Measurements from ENCODE around the gene KAZN. TPM values are rescaled to one million over a fixed set of nuclear protein-coding genes. Genes with fewer than 3 reads are reported as not detected.

The KAZN gene
- total RNA-seq, 2 donors from 2014 or later, result 9.8 to 12.2 TPM

GRCh38 chr1:15148941-15149340 is 550.5 kb downstream of the KAZN start:
- H3K27me3 ChIP-seq, result no peaks in the 10 kb centered on the region
- no peaks in the 10 kb centered on the region for H3K36me3 ChIP-seq
- H3K27ac ChIP-seq, result no peak overlapping the region
- peaks cover 7% of the 10 kb centered on the region for H3K4me1 ChIP-seq
- intact Hi-C loops (cut with DNase I), result no loop called here
- H3K4me3 ChIP-seq, result no peak overlapping the region
- no peak for TF ChIP-seq CTCF (IDR thresholded peaks at IDR 0.05)
- H3K9me3 ChIP-seq, result no peaks in the 10 kb centered on the region
- no peak for DNase-seq
- no peak overlapping the region for H3K9ac ChIP-seq (ENCODE audit: low read depth in 2 of 2, low read length in 2 of 2)

GRCh38 chr1:15150376-15150775 is 551.9 kb downstream of the KAZN start:
- intact Hi-C loops (cut with DNase I), result loop anchor here (5.0 kb wide), 1 partner anchor 122 kb away; no protein-coding TSS in a partner anchor
- no peak overlapping the region for H3K27ac ChIP-seq
- H3K4me3 ChIP-seq, result no peak overlapping the region
- no peak for DNase-seq
- H3K27me3 ChIP-seq, result no peaks in the 10 kb centered on the region
- TF ChIP-seq CTCF (IDR thresholded peaks at IDR 0.05), result no peak
- H3K9ac ChIP-seq (ENCODE audit: low read depth in 2 of 2, low read length in 2 of 2), result no peak overlapping the region
- peaks cover 7% of the 10 kb centered on the region for H3K4me1 ChIP-seq
- H3K9me3 ChIP-seq, result no peaks in the 10 kb centered on the region
- no peaks in the 10 kb centered on the region for H3K36me3 ChIP-seq

- Histone ChIP-seq H3K9me3 (no peaks in the 10 kb centered on the region), H3K9ac (ENCODE audit: low read depth in 2 of 2, low read length in 2 of 2) (peak overlapping the region in 1 of 2 donors; percentile 91), H3K27me3 (no peaks in the 10 kb centered on the region), H3K4me3 (no peak overlapping the region), H3K27ac (peak overlapping the region; percentile 94), H3K4me1 (peaks cover 13% of the 10 kb centered on the region), H3K36me3 (no peaks in the 10 kb centered on the region)
- intact Hi-C loops (cut with DNase I), result loop anchor here (5.0 kb wide), 1 partner anchor 121 kb away; no protein-coding TSS in a partner anchor
- TF ChIP-seq CTCF (IDR thresholded peaks at IDR 0.05), result no peak
- DNase-seq, result no peak
These were observed 552.9 kb downstream of the KAZN start for GRCh38 chr1:15151377-15151806.

- no peaks in the 10 kb centered on the region for H3K27me3 ChIP-seq
- intact Hi-C loops (cut with DNase I), result loop anchor here (5.0 kb wide), 1 partner anchor 120 kb away; no protein-coding TSS in a partner anchor
- peaks cover 13% of the 10 kb centered on the region for H3K4me1 ChIP-seq
- peak overlapping the region; percentile 94 for H3K27ac ChIP-seq
- H3K4me3 ChIP-seq, result peak overlapping the region; percentile 87
- H3K9me3 ChIP-seq, result no peaks in the 10 kb centered on the region
- peak overlapping the region in 1 of 2 donors; percentile 91 for H3K9ac ChIP-seq (ENCODE audit: low read depth in 2 of 2, low read length in 2 of 2)
- no peaks in the 10 kb centered on the region for H3K36me3 ChIP-seq
- DNase-seq, result no peak
- no peak for TF ChIP-seq CTCF (IDR thresholded peaks at IDR 0.05)
These were observed 553.4 kb downstream of the KAZN start for GRCh38 chr1:15151871-15152270.

GRCh38 chr1:15152318-15153183 is 554.1 kb downstream of the KAZN start:
- peak overlapping the region; percentile 94 for H3K27ac ChIP-seq
- intact Hi-C loops (cut with DNase I), result loop anchor here (5.0 kb wide), 1 partner anchor 120 kb away; no protein-coding TSS in a partner anchor
- TF ChIP-seq CTCF (IDR thresholded peaks at IDR 0.05), result peak; percentile 48

More at GRCh38 chr1:15152318-15153183, 554.1 kb downstream of the KAZN start:
- Histone ChIP-seq H3K4me1 (peaks cover 17% of the 10 kb centered on the region), H3K36me3 (no peaks in the 10 kb centered on the region), H3K9ac (ENCODE audit: low read depth in 2 of 2, low read length in 2 of 2) (peak overlapping the region; percentile 83 to 91), H3K4me3 (peak overlapping the region; percentile 87), H3K9me3 (no peaks in the 10 kb centered on the region), H3K27me3 (no peaks in the 10 kb centered on the region)
- peak; percentile 92 for DNase-seq

All from colonic mucosa (tissue), 4 donors.